K562 (cell line): ENCODE data around the gene VWA2.

ENCODE experiments used
- PKNOX1 ChIP-seq: fragments of 450-650 bp; IDR thresholded peaks from 2 replicates; pipeline ENCODE4 v1.6.1; 2016
- RNF2 ChIP-seq: sonication (generic); IDR thresholded peaks from 2 replicates; pipeline ENCODE4 v1.6.1; 2016
- TAF9B ChIP-seq: fragments of 450-650 bp; IDR thresholded peaks from 2 replicates; pipeline ENCODE4 v1.6.1; 2018; ENCODE audit warnings: mild to moderate bottlenecking; ENCODE audit not compliant: partially characterized antibody
- ZBTB8A ChIP-seq: fragments of 450-650 bp; IDR thresholded peaks from 2 replicates; pipeline ENCODE4 v1.6.1; 2018; ENCODE audit warnings: mild to moderate bottlenecking, moderate library complexity; ENCODE audit not compliant: partially characterized antibody

GRCh38 chr10:114283091-114283490, 44.0 kb downstream of the VWA2 start:
- TF ChIP-seq PKNOX1 (no peak), RNF2 (no peak), ZBTB8A (no peak), TAF9B (no peak)
